Measurements from ENCODE around the gene EIF5A. TPM values are rescaled to one million over a fixed set of nuclear protein-coding genes. Genes with fewer than 3 reads are reported as not detected.

The EIF5A gene
- total RNA-seq, 1 donor from 2014 or later = 323 TPM

- Mint-ChIP-seq H3K9me3 (ENCODE audit: low read depth) (no peaks in the 10 kb centered on the region), H3K27me3 (peaks cover 22% of the 10 kb centered on the region), H3K27ac (no peak overlapping the region), H3K4me1 (ENCODE audit: low read depth) (peaks cover 6% of the 10 kb centered on the region), H3K4me3 (ENCODE audit: low read depth) (no peak overlapping the region), H3K36me3 (ENCODE audit: insufficient read depth) (no peaks in the 10 kb centered on the region)
- no peak for DNase-seq (ENCODE audit: low spot score, unreplicated experiment)
- TF ChIP-seq, protein P1, sequence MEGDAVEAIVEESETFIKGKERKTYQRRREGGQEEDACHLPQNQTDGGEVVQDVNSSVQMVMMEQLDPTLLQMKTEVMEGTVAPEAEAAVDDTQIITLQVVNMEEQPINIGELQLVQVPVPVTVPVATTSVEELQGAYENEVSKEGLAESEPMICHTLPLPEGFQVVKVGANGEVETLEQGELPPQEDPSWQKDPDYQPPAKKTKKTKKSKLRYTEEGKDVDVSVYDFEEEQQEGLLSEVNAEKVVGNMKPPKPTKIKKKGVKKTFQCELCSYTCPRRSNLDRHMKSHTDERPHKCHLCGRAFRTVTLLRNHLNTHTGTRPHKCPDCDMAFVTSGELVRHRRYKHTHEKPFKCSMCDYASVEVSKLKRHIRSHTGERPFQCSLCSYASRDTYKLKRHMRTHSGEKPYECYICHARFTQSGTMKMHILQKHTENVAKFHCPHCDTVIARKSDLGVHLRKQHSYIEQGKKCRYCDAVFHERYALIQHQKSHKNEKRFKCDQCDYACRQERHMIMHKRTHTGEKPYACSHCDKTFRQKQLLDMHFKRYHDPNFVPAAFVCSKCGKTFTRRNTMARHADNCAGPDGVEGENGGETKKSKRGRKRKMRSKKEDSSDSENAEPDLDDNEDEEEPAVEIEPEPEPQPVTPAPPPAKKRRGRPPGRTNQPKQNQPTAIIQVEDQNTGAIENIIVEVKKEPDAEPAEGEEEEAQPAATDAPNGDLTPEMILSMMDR (IDR thresholded peaks at IDR 0.05; ENCODE audit: unreplicated experiment) = no peak
Measured at GRCh38 chr17:7279448-7279847, 28.0 kb upstream of the EIF5A start.

GRCh38 chr17:7280519-7281073 is 26.8 kb upstream of the EIF5A start:
- no peaks in the 10 kb centered on the region for H3K9me3 Mint-ChIP-seq (ENCODE audit: low read depth)
- peaks cover 6% of the 10 kb centered on the region for H3K4me1 Mint-ChIP-seq (ENCODE audit: low read depth)
- H3K27ac Mint-ChIP-seq = peak overlapping the region; percentile 58
- TF ChIP-seq, protein P1 (IDR thresholded peaks at IDR 0.05; ENCODE audit: unreplicated experiment) = peak; percentile 84
- no peaks in the 10 kb centered on the region for H3K36me3 Mint-ChIP-seq (ENCODE audit: insufficient read depth)
- H3K4me3 Mint-ChIP-seq (ENCODE audit: low read depth) = peak overlapping the region; percentile 76
- H3K27me3 Mint-ChIP-seq = peaks cover 22% of the 10 kb centered on the region
- peak; percentile 70 for DNase-seq (ENCODE audit: low spot score, unreplicated experiment)

DNA sequence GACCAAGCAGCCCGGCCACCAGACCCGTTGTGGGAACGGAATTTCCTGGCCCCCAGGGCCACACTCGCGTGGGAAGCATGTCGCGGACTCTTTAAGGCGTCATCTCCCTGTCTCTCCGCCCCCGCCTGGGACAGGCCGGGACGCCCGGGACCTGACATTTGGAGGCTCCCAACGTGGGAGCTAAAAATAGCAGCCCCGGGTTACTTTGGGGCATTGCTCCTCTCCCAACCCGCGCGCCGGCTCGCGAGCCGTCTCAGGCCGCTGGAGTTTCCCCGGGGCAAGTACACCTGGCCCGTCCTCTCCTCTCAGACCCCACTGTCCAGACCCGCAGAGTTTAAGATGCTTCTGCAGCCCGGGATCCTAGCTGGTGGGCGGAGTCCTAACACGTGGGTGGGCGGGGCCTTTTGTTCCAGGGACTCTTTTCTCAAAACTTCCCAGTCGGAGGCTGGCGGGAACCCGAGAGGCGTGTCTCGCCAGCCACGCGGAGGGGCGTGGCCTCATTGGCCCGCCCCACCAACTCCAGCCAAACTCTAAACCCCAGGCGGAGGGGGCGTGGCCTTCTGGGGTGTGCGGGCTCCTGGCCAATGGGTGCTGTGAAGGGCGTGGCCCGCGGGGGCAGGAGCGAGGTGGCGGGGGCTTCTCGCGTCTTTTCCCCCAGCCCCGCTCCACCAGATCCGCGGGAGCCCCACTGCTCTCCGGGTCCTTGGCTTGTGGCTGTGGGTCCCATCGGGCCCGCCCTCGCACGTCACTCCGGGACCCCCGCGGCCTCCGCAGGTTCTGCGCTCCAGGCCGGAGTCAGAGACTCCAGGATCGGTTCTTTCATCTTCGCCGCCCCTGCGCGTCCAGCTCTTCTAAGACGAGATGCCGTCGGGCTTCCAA is 26.1 kb upstream of the EIF5A start, which contains the start of gene SLC2A4:
Gene SLC2A4, plus strand, starts transcription at position 645 of the 879 bp plus-strand sequence. Its CDS starts 217 bp downstream, at position 862.
- TF ChIP-seq, protein P1 (IDR thresholded peaks at IDR 0.05; ENCODE audit: unreplicated experiment) = no peak
- peak; percentile 87 for DNase-seq (ENCODE audit: low spot score, unreplicated experiment)
- Mint-ChIP-seq H3K36me3 (ENCODE audit: insufficient read depth) (no peaks in the 10 kb centered on the region), H3K27me3 (peaks cover 23% of the 10 kb centered on the region), H3K9me3 (ENCODE audit: low read depth) (no peaks in the 10 kb centered on the region), H3K27ac (peak within 1 kb of the TSS; percentile 58), H3K4me1 (ENCODE audit: low read depth) (peaks cover 6% of the 10 kb centered on the region), H3K4me3 (ENCODE audit: low read depth) (peak within 1 kb of the TSS; percentile 76)

GRCh38 chr17:7281953-7282751 is 25.3 kb upstream of the EIF5A start:
- TF ChIP-seq, protein P1 (IDR thresholded peaks at IDR 0.05; ENCODE audit: unreplicated experiment) = no peak
- H3K9me3 Mint-ChIP-seq (ENCODE audit: low read depth) = no peaks in the 10 kb centered on the region
- peak overlapping the region; percentile 76 for H3K4me3 Mint-ChIP-seq (ENCODE audit: low read depth)
- peaks cover 25% of the 10 kb centered on the region for H3K27me3 Mint-ChIP-seq
- no peaks in the 10 kb centered on the region for H3K36me3 Mint-ChIP-seq (ENCODE audit: insufficient read depth)
- no peak overlapping the region for H3K27ac Mint-ChIP-seq
- peaks cover 6% of the 10 kb centered on the region for H3K4me1 Mint-ChIP-seq (ENCODE audit: low read depth)
- DNase-seq (ENCODE audit: low spot score, unreplicated experiment) = peak; percentile 26
